Brain microvascular endothelial cell (primary cell): ENCODE results near the gene TMEM221.
A peak's percentile ranks its signal among the peaks of the same experiment; 100 is the strongest.

Experiments used
- DNase-seq: peaks from one replicate; pipeline ENCODE4 v3.0.0-alpha.2; 2020
- H3K27ac ChIP-seq: fragments of 250-450 bp; sonication (Bioruptor Pico); 2 replicates; pipeline ENCODE4 v1.5.1; 2020; ENCODE audit warnings: mild to moderate bottlenecking, moderate library complexity
- H3K27me3 ChIP-seq: fragments of 250-450 bp; sonication (Bioruptor Pico); replicated peaks from 2 replicates; pipeline ENCODE4 v1.5.1; 2020; ENCODE audit warnings: mild to moderate bottlenecking
- H3K36me3 ChIP-seq: fragments of 250-450 bp; sonication (Bioruptor Pico); replicated peaks from 2 replicates; pipeline ENCODE4 v1.5.1; 2020; ENCODE audit warnings: mild to moderate bottlenecking
- H3K4me3 ChIP-seq: 2 replicates; pipeline ENCODE4 v1.5.1; 2011; ENCODE audit warnings: low read depth, mild to moderate bottlenecking, control low read depth, low read length, moderate library complexity
- in situ Hi-C: cut with HindIII; loops from 2 replicates; pipeline ENCODE4 v1.10.0; 2017; ENCODE audit warnings: low sequenced_read_pairs, low pct_ligation_motif_present
- TF ChIP-seq, protein P1 (sequence below): IDR thresholded peaks from 2 replicates; pipeline ENCODE4 v1.5.1; 2011; ENCODE audit warnings: low read depth, mild to moderate bottlenecking, moderate library complexity, low read length, control low read depth, inconsistent platforms; ENCODE audit errors: missing control alignments

The TMEM221 gene

DNA sequence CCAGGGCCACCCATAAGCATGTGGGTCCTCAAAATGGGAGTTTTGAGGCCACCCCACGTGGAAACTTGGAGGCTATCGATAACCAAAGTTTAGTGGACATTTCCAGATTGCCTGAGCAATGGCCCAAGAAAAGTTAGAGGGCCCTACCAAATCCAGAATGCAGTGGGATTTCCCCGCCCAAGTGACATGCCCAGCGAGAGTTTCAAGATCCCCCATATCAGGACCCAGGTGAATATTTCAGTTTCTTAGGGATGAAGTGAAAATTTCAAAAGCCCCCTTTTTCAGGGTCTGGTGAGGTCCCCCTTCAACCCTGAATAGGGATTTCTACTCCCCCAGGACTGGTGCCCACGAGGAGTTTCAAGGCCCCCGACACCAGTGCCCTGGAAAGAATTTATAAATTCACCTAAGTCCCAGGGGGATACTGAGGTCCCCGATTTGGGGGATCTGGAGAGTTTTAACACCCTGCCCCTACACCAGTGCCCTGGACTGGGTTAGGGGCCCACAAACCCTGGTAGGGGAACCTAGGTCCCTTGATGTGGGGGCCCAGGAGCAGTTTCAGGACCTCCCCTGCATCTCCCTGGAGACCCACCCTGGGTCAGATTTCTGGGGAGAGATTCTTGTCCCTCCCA, 43.7 kb downstream of the TMEM221 start:
- Histone ChIP-seq H3K27ac (no peak overlapping the region), H3K4me3 (no peak overlapping the region), H3K36me3 (no peaks in the 10 kb centered on the region), H3K27me3 (no peaks in the 10 kb centered on the region)
- in situ Hi-C loops, result no loop called here
- no peak for DNase-seq
- TF ChIP-seq, protein P1, sequence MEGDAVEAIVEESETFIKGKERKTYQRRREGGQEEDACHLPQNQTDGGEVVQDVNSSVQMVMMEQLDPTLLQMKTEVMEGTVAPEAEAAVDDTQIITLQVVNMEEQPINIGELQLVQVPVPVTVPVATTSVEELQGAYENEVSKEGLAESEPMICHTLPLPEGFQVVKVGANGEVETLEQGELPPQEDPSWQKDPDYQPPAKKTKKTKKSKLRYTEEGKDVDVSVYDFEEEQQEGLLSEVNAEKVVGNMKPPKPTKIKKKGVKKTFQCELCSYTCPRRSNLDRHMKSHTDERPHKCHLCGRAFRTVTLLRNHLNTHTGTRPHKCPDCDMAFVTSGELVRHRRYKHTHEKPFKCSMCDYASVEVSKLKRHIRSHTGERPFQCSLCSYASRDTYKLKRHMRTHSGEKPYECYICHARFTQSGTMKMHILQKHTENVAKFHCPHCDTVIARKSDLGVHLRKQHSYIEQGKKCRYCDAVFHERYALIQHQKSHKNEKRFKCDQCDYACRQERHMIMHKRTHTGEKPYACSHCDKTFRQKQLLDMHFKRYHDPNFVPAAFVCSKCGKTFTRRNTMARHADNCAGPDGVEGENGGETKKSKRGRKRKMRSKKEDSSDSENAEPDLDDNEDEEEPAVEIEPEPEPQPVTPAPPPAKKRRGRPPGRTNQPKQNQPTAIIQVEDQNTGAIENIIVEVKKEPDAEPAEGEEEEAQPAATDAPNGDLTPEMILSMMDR, result no peak

DNA sequence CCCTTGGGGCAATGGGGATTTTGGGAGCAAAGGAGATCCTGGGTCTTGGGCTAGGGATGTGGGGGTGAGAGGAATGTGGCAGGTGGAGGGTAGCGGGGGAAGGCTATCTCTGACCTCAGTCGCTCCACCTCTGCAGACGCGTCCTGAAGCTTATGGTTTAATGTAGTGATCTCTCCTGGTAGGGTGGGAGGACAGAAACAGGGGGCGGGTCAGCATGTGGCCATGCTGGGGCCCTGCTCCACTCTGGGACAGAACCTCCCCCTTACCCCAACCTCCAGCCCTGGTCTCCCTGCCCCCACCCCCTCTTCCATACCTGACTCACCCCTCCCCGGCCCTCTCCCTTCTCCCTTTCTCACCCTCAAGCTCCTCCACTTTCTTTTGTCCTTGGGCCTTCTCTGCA, 44.5 kb downstream of the TMEM221 start:
- TF ChIP-seq, protein P1, result no peak
- in situ Hi-C loops, result no loop called here
- H3K27ac ChIP-seq, result no peak overlapping the region
- H3K4me3 ChIP-seq, result no peak overlapping the region
- no peaks in the 10 kb centered on the region for H3K27me3 ChIP-seq
- DNase-seq, result no peak
- H3K36me3 ChIP-seq, result no peaks in the 10 kb centered on the region

DNA sequence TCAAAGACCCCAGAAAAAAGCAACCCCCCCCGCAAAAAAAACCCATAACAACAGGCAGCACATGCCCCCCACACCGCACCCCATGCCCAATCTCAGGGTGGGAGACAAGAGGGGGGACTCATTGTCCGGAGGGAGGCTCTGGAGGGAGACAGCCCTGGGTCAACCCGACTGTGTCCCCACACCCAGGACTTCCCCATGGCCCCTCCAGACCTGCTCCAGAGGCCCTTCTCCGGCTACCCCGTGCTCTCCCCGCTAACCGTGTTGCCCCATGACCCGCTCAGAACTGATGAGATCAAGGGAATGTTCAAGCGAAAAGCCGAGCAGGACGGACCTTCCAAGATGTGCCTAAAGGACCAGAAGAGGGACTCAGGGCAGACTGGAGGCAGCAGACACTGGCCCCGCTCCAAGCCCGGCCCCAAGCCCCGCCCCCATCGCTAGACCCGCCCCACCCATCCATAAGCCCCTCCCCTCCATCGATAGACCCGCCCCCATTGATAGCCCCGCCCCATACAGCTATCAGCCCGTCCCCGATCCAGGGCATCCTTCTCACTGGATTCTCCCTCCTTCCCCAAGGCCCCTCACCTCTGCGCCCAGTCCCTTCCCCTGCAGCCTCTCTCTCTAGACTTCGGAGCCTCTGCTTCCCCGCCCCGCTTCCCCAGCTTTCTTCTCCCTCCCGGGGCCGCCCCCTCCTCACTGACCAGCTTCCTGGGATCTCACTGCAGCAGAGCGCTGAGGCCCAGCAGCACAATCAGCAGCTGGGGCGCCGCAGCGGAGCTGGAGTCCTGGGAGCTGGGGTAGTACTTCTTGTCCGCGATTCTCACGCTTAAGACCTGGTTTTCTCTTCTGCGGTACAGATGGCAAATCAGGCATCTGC, 45.2 kb downstream of the TMEM221 start:
- H3K27ac ChIP-seq, result no peak overlapping the region
- no peaks in the 10 kb centered on the region for H3K27me3 ChIP-seq
- H3K36me3 ChIP-seq, result no peaks in the 10 kb centered on the region
- in situ Hi-C loops, result no loop called here
- peak overlapping the region; percentile 15 for H3K4me3 ChIP-seq
- DNase-seq, result peak; percentile 7
- TF ChIP-seq, protein P1, result no peak

DNA sequence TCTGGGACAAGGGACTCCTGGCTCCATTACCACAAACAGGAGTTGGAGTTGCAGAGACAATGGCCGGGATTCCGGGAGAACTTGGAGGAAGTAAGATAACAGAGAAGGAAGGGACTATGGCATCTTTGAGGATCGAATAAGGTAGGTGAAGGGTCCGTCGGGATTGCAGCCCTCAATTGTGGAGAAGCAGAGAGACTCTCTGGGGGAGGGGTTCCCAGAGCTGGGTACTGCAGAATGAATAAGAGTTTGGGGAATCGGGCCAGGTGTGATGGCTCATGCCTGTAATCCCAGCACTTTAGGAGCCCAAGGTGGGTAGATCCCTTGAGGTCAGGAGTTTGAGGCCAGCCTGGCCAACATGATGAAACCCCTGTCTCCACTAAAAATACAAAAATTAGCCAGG, 46.8 kb downstream of the TMEM221 start:
- Histone ChIP-seq H3K4me3 (no peak overlapping the region), H3K27me3 (no peaks in the 10 kb centered on the region), H3K36me3 (no peaks in the 10 kb centered on the region), H3K27ac (no peak overlapping the region)
- TF ChIP-seq, protein P1, result no peak
- DNase-seq, result no peak
- in situ Hi-C loops, result no loop called here

DNA sequence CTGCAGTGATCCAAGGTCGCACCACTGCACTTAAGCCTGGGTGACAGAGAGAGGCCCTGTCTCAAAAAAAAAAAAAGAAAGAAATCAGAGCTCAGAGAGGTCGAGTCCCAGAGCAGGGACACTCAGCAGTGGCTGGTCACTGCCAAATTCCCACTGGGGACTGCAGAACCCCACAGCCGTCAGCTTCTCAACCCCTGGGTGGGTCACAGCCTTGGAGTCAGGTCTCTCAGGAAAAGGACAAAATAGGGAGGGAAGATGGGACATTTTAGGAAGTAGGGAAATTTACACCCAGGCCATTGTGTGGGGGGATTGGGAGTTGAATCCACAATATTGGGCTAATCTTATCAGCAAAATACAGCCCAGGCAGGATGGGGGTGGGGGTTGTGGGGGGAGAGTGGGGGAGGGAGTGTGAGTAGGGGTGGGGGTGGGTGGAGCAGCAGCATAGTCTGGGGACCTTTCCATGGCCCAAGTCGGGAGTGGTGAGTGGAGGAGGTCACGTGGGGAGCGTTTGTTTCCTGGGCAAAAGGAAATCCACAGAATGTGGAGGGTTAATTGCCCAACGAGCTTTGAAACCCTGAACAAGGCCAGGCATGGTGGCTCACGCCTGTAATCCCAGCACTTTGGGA, 49.5 kb downstream of the TMEM221 start:
- no peak overlapping the region for H3K4me3 ChIP-seq
- no peak overlapping the region for H3K27ac ChIP-seq
- no peaks in the 10 kb centered on the region for H3K36me3 ChIP-seq
- no peak for DNase-seq
- TF ChIP-seq, protein P1, result no peak
- no peaks in the 10 kb centered on the region for H3K27me3 ChIP-seq
- in situ Hi-C loops, result no loop called here
